ENCODE results near the gene KNSTRN. TPM values are rescaled to one million over a fixed set of nuclear protein-coding genes. Genes with fewer than 3 reads are reported as not detected.

The KNSTRN gene
- total RNA-seq, 1 donor: 49.2 TPM

- no peak for DNase-seq (ENCODE audit: low read depth)
- H3K4me3 ChIP-seq (ENCODE audit: low read depth, low read length): no peak overlapping the region
- no peak for TF ChIP-seq CTCF (IDR thresholded peaks at IDR 0.05; ENCODE audit: insufficient read depth, low read depth, low read length)
These were observed 22.5 kb upstream of the KNSTRN start for GRCh38 chr15:40360015-40360414.

- DNase-seq (ENCODE audit: low read depth): no peak
- TF ChIP-seq CTCF (IDR thresholded peaks at IDR 0.05; ENCODE audit: insufficient read depth, low read depth, low read length): no peak
- no peak overlapping the region for H3K4me3 ChIP-seq (ENCODE audit: low read depth, low read length)
These were observed 20.9 kb upstream of the KNSTRN start for GRCh38 chr15:40361640-40362039.

- H3K4me3 ChIP-seq (ENCODE audit: low read depth, low read length): no peak overlapping the region
- no peak for DNase-seq (ENCODE audit: low read depth)
- TF ChIP-seq CTCF (IDR thresholded peaks at IDR 0.05; ENCODE audit: insufficient read depth, low read depth, low read length): no peak
These were observed 18.9 kb upstream of the KNSTRN start for GRCh38 chr15:40363611-40364010.

- no peak for DNase-seq (ENCODE audit: low read depth)
- TF ChIP-seq CTCF (IDR thresholded peaks at IDR 0.05; ENCODE audit: insufficient read depth, low read depth, low read length): no peak
- no peak overlapping the region for H3K4me3 ChIP-seq (ENCODE audit: low read depth, low read length)
These were observed 18.3 kb upstream of the KNSTRN start for GRCh38 chr15:40364251-40364650.

GRCh38 chr15:40365016-40365415, 17.5 kb upstream of the KNSTRN start:
- H3K4me3 ChIP-seq (ENCODE audit: low read depth, low read length): no peak overlapping the region
- DNase-seq (ENCODE audit: low read depth): no peak
- no peak for TF ChIP-seq CTCF (IDR thresholded peaks at IDR 0.05; ENCODE audit: insufficient read depth, low read depth, low read length)

- DNase-seq (ENCODE audit: low read depth): no peak
- no peak for TF ChIP-seq CTCF (IDR thresholded peaks at IDR 0.05; ENCODE audit: insufficient read depth, low read depth, low read length)
- no peak overlapping the region for H3K4me3 ChIP-seq (ENCODE audit: low read depth, low read length)
These were observed 16.7 kb upstream of the KNSTRN start for GRCh38 chr15:40365624-40366456.
